Activated T-cell treated with anti-CD3 and anti-CD28 coated beads for 48 hours (primary cell): ENCODE results near the gene STK4.

Experiments used
- DNase-seq: peaks from one replicate; pipeline ENCODE4 v3.0.0-alpha.2; 2020; ENCODE audit warnings: low read depth

The STK4 gene

DNA sequence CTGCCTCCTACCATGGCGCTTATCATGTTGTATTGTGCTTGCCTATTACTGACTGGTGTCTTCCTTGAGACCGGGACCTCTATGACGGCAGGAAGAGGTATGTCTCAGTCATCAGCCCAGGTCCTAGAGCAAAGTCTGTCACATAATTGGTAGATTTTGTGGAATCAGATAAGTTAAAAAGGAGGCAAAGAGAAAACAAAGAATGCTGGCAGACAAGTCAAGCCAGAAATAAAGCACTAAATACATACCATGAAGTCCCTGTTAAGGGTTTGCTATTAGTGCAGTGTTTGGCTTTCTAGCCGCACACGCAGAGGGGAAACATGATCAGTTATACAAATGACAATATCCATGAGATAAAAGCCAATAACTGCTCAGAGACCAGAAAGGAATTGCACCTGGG is 12.1 kb upstream of the STK4 start:
- DNase-seq = no peak

DNA sequence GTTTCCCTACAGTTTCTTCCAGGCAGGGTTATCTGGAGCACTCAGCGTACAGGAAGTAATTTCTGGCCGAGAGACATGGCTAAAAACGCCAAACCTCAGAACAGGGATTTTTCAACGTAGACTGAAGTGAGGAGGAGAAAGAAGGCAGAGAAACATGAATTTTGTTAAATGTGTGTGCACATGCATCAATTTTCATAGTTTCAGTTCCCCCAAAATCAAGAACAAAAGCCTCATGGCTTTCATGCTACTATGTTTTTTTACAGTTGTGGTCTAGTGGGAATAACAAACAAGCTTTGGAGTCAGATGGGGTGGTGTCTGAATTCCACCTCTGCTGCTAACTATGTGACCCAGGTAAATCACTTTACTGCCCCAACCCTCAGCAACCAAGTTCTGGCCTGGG is 11.0 kb upstream of the STK4 start:
- DNase-seq = no peak

DNA sequence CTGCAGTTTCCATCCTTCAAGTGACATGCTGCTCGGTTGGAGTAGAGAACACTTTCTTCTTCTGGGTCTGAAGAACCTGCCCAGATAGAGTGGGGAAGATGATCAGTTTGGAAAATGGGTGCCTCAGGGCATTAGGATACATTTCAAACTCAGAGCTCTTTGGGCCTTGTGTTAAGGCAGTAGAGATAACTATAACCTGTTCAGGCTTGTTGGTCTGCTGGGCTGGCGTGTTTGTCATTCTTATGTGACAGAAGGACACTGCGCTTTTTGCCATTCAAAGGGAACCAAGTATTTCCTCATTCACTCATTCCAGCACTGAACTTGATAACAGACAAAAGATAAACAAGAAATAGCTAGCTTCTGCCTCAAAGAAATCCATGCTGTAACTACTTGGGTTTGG is 9.9 kb upstream of the STK4 start:
- DNase-seq = no peak

DNA sequence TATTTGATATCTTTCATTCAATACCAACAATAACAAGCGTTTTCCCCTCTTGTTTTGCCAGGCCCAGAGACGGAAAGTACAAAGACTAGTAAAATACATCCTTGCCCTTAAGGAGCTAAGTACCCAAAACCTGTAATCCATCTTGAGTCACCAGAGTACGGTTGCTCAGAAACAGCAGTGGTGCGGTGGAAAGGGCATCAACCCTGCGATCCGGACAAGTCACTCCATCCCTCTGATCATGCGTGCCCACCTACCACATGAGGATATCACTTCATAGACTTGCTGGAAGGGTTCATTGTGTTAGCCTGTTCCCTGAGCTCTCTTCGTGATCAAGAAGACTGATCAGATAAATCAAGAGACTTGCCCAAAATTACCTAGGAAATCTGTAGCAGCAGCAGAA is 8.0 kb upstream of the STK4 start:
- no peak for DNase-seq

DNA sequence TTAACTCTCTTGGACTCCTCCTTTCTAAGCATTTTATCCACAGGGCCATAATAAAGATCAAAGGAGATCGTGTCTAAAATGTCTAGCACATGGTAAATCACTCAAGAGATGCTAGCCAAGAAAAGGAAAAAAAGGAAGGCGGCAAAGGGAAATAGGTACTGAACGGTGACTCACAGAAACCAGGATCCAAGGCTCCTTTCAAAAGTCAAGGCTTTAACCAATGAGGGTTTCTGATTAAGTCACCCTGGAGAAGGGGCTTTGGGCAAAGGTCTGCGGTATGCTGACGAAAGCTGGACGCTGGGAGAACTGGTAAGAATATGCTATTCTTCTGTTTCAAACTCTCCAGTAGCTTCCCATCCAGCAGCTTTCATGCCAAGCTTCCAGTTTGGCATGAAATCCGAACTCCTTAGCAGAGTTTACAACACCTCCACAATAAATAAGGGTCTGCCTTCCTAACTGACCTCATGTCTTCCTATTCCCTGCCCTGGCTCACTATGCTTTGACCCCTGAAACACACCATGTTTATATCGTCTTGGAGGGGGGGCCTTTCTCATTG is 7.2 kb upstream of the STK4 start:
- DNase-seq = no peak

DNA sequence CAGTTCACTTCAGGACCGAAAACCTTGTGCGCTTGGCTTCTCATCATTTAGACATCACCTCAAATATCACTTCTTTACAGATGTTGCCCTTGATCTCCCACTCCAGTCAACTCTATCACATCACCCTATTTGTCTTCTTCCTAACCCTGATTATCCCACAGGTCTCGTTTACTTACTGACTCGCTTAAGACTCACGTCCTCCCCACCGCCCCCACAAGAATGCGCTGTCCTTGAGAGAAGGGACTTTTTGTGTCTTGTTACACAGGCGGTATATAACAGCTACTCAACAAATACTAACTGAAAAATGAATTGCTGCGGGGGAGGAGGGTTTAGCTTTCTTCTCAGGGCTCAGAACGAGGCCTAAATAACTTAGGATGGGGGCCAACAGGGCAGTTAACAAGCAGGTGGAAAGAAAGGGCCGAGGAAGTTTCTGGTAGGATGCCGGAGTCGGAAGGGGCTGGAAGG is 6.6 kb upstream of the STK4 start:
- peak; percentile 60 for DNase-seq

DNA sequence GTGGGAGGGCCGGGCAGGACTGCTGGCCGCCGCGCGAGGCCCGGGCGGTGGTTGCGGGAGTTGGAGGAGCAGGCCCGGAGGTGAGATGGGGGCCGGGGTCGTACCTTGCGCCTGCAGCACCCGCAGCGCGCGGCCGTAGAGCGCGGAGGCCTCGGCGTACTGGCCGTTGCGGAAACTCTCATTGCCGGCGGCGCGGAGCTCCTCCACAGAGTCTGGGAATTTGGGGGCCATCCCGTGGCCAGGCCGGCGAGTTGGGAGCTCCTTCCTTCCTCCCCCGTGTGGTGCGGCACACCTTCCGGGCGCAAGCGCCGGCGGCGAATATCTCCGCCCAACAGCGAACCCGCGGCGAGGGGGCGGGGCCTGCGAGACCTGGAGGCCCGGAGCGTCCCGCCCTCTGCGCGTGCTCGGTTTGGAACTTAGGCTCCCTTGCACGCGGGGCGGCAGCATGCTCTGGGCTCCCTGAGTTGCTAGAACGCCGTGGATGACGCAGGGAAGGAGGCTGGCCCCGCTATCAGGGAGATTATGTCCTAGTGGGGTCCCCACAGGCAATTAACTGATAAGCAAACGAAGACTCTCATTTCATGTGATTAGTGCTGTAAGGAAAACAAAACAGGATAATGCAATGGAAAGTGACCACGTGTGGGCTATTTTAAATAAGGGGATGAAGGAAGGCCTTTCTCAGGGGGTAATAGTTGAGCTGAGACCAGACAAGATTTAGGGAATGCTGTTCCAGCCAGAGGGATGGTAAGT is 6.0 kb upstream of the STK4 start, which contains the start of gene TOMM34:
TOMM34 (minus strand) TSS at position 295 of the 750 bp plus-strand sequence; CDS start at position 231, 64 bp downstream.
- peak; percentile 97 for DNase-seq

DNA sequence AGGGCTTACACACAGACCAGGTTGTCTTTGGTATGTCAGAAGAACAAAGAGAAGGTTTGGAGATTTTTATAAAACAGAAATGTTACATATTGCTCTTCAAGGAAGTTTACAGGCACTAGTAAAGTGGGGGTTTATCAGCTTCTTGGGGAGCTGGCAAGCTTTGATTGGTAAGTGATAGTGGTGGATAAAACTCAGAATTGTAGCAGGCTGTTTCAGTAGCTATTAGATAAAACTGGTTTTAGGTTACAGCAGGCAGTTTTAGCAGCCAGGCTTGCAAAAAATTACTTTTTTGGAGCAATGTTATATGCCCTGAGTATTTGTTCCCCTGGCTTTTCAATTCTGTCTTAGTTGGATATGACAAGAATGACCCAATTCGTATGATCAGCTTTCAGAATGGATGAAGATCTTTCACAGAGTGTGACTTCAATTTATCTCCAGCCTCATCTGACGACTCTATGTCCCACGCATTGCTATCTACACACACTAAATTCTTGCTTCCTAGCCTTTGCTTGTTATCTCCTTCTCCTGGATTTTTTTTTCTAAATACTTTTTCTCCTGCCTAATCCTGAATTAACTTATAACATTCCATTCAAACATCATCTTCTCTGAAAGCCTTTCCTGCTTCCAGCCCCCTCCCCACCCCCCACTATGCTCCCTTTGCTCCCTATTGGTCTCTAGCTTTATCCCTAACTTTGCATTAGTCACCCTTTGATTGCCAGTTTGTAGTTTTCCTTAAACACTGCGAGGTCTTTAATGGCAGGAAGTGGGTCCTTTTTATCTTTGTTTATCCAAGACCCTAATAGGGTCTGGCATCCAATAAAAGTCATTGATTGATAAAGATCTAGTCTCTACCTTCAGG is 5.1 kb upstream of the STK4 start:
- DNase-seq = no peak

DNA sequence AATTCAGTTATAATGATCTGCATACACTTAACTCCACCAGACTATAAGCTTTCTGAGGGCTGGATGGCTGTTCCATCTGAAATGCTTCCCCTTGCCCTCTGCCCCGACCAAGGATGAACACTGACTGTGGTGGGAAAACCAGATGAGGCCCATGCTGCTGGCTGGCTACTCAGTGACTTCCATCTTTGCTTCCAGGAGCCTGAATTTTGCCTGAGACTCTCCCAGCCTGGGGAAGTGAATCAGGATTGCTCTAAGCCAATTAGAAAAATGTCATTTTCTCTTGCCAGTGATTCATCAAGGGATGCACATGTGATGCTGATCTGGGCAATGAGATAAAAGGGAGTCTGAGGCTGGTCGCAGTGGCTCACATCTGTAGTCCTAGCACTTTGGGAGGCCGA is 4.4 kb upstream of the STK4 start:
- no peak for DNase-seq

DNA sequence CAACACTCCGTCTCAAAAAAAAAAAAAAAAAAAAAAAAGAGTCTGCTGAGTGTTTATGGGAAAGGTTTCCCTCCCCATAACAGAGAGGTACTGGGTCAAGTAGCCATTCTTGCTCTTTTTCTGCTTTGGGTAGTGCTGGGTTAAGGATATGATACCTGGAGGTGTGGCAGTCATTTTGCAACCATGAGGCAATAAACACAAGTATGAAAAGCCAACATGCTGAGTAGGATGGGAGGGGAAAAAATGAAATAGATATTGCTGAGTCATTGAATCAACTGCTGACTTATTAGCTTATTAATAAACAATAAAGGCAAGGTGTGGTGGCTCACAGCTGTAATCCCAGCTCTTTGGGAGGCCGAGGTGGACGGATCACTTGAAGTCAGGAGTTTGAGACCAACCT is 3.8 kb upstream of the STK4 start:
- DNase-seq = no peak

DNA sequence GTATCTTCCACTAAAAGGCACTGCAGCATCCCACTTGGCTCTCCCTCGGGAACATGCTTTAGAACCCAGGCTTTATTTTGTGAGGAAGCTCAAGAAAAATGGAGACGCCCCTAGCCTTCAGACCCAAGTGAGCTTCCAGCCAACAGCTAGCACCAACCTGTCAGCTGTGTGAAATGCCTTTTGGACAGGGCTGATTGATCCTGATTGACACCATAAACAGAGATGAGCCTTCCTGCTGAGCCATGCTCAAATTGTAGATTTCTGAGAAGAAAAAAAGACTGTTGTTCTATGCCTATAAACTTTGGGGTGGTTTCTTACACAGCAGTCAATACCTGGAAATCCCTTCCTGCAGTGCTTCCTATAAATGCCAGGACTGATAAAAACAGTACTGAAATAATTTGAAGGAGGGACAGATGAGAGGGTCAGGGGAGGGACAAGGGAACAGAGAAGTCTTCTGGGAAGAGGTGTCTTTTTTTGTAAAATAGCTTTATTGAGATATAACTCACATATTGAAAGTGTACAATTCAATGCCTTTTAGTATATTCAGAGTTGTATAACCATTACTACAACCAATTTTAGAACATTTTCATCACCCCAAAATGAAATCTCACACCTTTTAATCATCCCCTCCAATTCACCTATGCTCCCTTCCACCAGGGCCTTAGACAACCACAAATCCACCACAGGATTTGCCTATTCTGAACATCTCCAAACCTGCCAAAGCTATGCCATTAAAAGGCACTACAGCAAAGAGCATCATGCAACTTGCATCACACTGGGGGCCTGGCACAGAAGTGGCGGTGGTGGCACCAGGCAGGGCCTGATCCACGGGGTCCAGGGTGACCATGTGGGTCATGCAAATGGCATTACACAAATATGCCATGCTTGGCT is 2.7 kb upstream of the STK4 start:
- no peak for DNase-seq

DNA sequence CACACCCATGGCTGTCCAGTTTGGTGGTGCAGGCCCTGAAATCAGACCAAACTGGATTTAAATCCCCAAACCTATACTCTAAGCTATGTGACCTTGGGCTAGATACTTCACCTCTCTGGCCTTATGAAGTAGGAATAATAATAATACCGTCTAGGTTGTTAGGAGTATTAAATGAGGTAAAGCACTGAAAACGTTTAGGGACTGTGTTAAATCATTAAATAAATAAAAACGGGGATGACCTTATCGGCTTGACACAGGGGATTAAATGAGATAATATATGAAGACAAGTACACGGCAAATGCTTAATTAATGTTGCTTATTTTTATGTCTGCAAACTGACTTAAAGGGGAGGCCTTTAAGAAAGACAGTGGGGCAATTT is 672 bp upstream of the STK4 start:
- DNase-seq = no peak

DNA sequence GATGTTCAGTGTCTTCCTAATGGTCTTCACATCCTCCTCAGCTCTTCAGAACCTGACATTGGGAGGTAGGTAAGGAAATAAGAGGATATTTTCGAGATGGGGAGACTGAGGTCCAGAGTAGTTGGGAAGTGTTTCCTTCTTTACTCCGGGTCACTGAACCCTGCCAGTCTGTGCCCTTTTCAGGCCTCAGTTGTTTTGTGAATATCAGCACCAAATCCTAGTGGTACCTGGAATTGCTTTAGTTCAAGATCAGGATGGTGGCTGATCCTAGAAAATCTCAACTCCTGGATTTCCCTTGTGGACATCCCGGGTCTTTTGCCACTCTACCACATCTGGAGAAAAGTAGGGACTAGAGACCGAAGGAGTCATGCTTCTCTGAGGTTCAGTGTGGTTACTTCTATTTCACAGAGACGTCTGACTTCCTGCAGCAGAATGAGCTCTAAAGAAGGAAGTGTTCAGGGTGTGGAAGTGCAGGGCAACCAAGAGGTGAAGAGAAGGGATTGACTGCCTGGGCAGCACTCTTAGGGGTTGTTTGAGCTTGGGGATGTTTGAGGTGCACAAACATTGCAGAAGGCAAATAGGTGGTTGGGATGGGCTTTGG is 995 bp downstream of the STK4 start:
- no peak for DNase-seq

DNA sequence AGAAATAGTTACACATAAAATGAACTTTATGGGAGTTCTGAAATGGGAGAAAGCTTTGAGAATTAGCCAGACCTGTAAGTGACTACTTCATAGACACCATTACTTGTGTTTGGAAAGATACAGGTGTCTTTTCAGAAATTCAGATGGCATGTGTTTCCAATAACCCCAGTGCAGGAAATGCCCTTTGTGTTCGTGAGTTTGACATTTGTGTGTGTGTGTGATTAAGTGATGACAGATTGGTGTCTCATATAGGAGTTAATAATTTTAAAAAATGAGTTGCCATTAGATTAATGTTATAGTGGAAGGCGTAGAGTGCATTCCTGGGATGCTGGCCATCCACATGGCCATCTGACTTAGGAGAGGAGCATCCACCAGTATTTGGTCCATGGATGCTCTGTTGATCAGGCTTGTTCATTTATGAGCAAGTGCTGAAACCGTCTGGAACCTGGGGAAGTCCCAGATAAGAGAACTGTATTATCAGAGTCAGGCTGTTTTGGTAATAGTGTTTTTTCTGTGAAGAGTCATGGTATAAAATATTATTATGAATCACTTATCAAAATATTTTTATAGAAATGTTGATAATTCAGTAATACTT is 3.1 kb downstream of the STK4 start:
- DNase-seq = no peak

DNA sequence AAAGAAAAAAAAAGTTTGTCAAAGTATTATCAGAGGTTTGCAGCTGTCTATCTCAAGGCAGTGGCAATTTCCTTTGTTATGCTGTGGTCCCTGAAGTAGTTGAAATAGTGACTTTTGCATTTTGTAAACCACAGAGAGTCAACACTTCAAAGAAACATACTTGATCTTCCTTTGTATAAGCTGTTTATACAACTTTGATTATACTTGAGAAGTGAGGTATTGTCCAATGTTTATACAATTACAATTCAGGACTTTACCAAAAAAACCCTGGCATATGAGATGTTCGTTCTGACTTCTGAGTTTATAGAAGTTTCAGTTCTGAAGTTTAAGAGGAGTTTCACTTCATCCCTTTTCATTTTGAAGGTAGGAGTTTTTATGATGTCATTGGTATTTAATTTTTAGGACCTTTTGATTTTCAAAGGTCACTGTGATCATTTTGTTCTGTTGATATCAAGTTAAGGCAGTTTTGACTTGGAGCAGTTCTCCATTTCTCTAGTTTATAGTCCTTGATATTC is 4.0 kb downstream of the STK4 start:
- no peak for DNase-seq

DNA sequence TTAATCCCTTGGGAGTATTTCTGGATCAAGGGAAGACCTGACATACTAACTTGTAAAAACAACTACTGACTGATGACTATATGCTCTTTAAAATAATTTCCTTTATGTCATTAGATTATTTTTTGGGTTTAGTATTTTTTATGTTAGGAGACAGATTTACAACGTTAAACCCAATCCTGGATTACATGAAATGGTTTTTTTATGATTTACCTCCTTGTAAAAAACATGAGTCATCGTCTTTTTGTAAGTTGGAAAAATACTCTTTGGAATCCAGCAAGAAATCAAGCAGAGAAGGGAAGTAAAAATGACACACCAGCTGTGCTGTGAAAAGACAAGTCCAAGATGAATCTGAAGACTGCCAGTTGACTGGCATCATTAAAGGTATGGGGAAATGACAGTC is 6.7 kb downstream of the STK4 start:
- no peak for DNase-seq

DNA sequence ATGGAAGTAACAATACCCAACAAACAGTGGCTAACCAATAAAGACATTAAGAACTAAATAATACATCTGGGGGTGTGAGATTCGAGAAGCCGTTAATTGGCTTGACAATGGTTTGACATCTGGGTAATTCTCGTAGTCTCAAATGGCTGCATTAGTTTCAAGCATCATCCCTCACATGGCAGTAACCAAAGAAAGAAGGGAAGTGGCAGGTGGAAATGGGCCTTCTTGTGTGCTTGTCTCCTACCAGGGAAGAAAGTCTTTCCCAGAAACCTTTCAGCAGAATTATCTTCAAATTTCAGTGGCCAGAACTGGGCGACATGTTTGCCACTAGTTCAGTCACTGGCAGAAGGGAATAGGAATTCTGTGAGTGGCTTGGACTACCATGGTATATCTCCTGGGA is 10.4 kb downstream of the STK4 start:
- no peak for DNase-seq

DNA sequence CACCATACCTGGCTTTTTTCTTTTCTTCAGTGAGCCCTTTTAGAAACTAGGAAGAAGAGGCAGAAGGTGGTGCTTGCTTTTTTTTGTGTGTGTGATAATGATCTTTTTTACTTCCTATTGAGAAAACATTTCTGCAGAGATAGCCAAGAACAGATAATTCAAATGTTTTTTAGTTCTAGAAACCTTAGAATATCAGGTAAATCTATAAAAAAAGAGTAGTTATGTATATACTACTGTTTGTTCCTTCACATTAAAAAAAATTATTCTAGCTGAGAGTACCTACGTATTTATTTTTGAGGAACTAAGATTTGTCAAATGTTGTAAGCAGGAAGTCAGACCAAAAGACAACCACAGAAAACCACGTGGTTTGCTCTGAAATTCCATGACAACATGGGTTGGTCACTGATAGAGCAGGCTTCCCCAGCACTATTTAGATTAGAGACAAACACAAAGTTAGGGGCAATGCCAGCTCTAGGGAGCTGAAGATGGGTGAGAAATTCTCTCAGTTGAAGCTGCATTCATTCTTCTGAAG is 12.8 kb downstream of the STK4 start:
- no peak for DNase-seq

DNA sequence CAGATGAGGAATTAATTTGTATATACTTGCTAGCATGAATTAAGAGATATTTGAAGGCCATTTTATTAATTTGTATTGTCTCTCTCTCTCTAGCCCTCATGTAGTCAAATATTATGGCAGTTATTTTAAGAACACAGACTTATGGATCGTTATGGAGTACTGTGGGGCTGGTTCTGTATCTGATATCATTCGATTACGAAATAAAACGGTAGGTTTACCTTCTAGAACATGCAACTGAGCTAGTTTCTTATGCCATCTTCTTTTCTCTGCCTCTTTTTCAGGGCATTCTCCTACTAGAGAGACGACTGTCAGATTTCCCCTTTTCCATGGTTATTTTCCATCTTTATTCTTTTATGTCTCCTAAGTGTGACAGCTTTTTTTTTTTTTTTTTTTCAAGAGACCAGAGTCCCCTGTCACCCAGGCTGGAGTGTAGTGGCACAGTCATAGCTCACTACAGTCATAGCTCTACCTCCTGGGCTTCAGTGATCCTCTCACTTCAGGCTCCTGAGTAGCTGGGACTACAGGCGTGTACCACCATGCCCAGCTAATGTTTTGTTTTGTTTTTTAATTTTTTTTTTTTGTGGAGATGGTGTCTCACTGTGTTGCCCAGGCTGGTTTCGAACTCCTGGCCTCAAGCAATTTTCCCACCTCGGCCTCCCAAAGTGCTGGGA is 15.6 kb downstream of the STK4 start:
- no peak for DNase-seq

DNA sequence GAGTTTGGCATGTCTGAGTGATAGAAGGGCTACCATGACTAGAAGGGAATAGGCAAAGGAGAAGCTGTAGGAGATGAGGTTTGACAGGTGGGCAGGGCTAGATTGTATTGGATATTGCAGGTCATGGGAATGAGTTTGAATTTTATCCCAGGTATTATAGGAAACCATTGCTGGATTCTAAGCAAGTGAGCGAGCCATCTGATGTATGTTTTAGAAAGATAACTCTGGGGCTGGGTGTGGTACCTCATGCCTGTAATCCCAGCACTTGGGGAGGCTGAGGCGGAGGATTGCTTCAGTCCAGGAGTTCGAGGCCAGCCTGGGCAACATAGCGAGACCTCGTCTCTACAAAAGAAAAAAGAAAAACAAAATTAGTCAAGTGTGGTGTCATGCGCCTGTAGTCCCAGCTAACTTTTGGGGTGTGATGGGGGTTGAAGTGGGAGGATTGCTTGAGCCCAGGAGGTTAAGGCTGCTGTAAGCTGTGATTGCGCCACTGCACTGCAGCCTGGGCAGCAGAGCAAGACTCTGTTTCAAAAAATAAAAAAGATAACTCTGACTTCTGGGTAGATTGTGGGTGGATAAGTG is 16.9 kb downstream of the STK4 start:
- no peak for DNase-seq
